Measurements from ENCODE around the gene ALDH1A1.

ALDH1A1 gene

DNA sequence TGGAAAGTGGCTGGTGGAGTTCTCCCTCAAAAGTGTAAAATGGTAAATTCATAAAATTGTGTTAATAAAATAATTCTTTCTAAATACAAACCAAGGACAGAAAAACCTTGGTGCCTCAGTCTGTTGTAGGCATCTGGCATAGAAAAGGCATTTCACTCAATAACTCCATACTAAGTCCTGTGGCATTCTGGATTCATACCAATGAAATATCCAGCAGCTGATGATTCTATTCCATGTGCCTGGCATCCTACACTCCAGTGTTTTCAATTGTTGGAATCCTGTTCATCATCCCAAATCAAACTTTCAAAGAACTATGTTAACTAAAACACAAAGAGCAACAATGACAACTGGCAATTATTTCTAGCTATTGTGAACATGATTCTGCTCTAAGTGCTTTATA, 21.6 kb upstream of the ALDH1A1 start:
- Histone ChIP-seq H3K27ac (ENCODE audit: low read length) (no peak overlapping the region), H3K4me1 (ENCODE audit: control insufficient read depth, low read depth, low read length) (no peaks in the 10 kb centered on the region), H3K4me3 (ENCODE audit: low read length) (no peak overlapping the region), H3K36me3 (ENCODE audit: control insufficient read depth, low read depth, low read length) (no peaks in the 10 kb centered on the region), H3K9ac (ENCODE audit: low read length) (no peak overlapping the region), H3K9me3 (ENCODE audit: control insufficient read depth, low read depth, low read length) (no peaks in the 10 kb centered on the region), H3K27me3 (ENCODE audit: control insufficient read depth, insufficient read depth, low read length) (no peaks in the 10 kb centered on the region)

DNA sequence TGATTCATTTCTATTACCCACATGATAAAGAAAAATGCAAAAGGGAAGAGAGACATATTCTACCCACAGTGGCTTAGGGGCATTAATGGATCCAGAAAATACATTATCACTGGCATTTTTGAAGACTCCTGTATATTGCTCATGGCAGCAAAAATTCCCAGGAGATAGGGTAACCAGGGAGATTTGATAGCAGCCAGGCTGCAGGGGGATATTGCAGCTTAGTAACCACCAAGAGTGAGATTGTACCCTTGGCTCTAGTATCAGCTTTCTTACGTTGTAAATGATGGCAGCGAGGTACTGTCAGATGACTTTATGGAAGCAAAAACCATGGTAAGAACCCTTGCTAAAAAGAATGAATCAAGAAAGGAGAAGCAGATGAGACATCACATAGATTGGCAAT, 19.8 kb upstream of the ALDH1A1 start:
- no peaks in the 10 kb centered on the region for H3K9me3 ChIP-seq (ENCODE audit: control insufficient read depth, low read depth, low read length)
- no peak overlapping the region for H3K9ac ChIP-seq (ENCODE audit: low read length)
- no peak overlapping the region for H3K27ac ChIP-seq (ENCODE audit: low read length)

GRCh38 chr9:72971411-72971810, 18.6 kb upstream of the ALDH1A1 start:
- Histone ChIP-seq H3K9ac (ENCODE audit: low read length) (no peak overlapping the region), H3K9me3 (ENCODE audit: control insufficient read depth, low read depth, low read length) (no peaks in the 10 kb centered on the region), H3K4me3 (ENCODE audit: low read length) (no peak overlapping the region), H3K36me3 (ENCODE audit: control insufficient read depth, low read depth, low read length) (no peaks in the 10 kb centered on the region), H3K27ac (ENCODE audit: low read length) (no peak overlapping the region), H3K4me1 (ENCODE audit: control insufficient read depth, low read depth, low read length) (no peaks in the 10 kb centered on the region), H3K27me3 (ENCODE audit: control insufficient read depth, insufficient read depth, low read length) (no peaks in the 10 kb centered on the region)

More for the DNA sequence above, 19.8 kb upstream of the ALDH1A1 start:
- no peak overlapping the region for H3K4me3 ChIP-seq (ENCODE audit: low read length)
- no peaks in the 10 kb centered on the region for H3K4me1 ChIP-seq (ENCODE audit: control insufficient read depth, low read depth, low read length)
- H3K27me3 ChIP-seq (ENCODE audit: control insufficient read depth, insufficient read depth, low read length): no peaks in the 10 kb centered on the region
- no peaks in the 10 kb centered on the region for H3K36me3 ChIP-seq (ENCODE audit: control insufficient read depth, low read depth, low read length)

- Histone ChIP-seq H3K9me3 (ENCODE audit: control insufficient read depth, low read depth, low read length) (no peaks in the 10 kb centered on the region), H3K27ac (ENCODE audit: low read length) (no peak overlapping the region), H3K36me3 (ENCODE audit: control insufficient read depth, low read depth, low read length) (no peaks in the 10 kb centered on the region), H3K4me1 (ENCODE audit: control insufficient read depth, low read depth, low read length) (peaks cover 4% of the 10 kb centered on the region), H3K9ac (ENCODE audit: low read length) (no peak overlapping the region), H3K27me3 (ENCODE audit: control insufficient read depth, insufficient read depth, low read length) (no peaks in the 10 kb centered on the region), H3K4me3 (ENCODE audit: low read length) (no peak overlapping the region)
Measured at GRCh38 chr9:72960446-72960845, 7.6 kb upstream of the ALDH1A1 start.

GRCh38 chr9:72958485-72959281, 5.8 kb upstream of the ALDH1A1 start:
- no peaks in the 10 kb centered on the region for H3K9me3 ChIP-seq (ENCODE audit: control insufficient read depth, low read depth, low read length)
- H3K9ac ChIP-seq (ENCODE audit: low read length): no peak overlapping the region
- H3K4me1 ChIP-seq (ENCODE audit: control insufficient read depth, low read depth, low read length): peaks cover 4% of the 10 kb centered on the region
- no peak overlapping the region for H3K4me3 ChIP-seq (ENCODE audit: low read length)
- no peaks in the 10 kb centered on the region for H3K36me3 ChIP-seq (ENCODE audit: control insufficient read depth, low read depth, low read length)
- no peak overlapping the region for H3K27ac ChIP-seq (ENCODE audit: low read length)
- H3K27me3 ChIP-seq (ENCODE audit: control insufficient read depth, insufficient read depth, low read length): no peaks in the 10 kb centered on the region

DNA sequence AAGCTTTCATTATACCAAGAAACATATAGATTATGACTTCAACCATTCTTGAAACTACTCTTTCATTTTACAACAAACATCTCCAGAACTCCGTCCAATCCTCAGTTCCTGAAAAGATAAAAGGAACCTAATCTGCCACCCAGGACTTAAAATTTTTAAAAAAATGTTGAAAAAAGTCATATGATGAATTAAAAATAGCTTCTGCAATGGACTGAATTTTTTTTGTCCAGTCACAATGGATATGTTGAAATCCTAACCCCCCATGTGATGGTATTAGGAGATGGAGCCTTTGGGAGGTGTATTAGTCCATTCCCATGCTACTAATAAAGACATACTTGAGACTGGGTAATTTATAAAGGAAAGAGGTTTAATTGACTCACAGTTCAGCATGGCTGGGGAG, 2.7 kb upstream of the ALDH1A1 start:
- Histone ChIP-seq H3K9me3 (ENCODE audit: control insufficient read depth, low read depth, low read length) (no peaks in the 10 kb centered on the region), H3K36me3 (ENCODE audit: control insufficient read depth, low read depth, low read length) (no peaks in the 10 kb centered on the region), H3K9ac (ENCODE audit: low read length) (no peak overlapping the region), H3K27ac (ENCODE audit: low read length) (no peak overlapping the region), H3K4me1 (ENCODE audit: control insufficient read depth, low read depth, low read length) (peaks cover 13% of the 10 kb centered on the region), H3K4me3 (ENCODE audit: low read length) (no peak overlapping the region), H3K27me3 (ENCODE audit: control insufficient read depth, insufficient read depth, low read length) (no peaks in the 10 kb centered on the region)

DNA sequence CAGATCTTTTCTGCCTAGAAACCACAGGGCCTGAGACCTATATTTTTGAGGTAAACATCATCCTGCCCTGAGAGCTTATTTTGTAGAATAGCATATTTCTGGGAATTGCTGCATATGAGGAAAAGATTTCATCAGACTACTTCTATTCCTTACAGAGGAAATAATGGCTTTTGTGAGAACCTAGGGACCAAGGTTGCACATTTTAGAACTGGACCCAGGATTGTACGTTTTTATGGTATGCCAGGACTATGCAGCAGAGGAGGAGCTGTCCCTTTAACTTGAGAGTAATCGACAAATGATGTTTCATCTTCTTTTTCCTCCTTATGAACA, 2.2 kb upstream of the ALDH1A1 start:
- Histone ChIP-seq H3K27me3 (ENCODE audit: control insufficient read depth, insufficient read depth, low read length) (no peaks in the 10 kb centered on the region), H3K27ac (ENCODE audit: low read length) (no peak overlapping the region), H3K9ac (ENCODE audit: low read length) (no peak overlapping the region), H3K36me3 (ENCODE audit: control insufficient read depth, low read depth, low read length) (no peaks in the 10 kb centered on the region), H3K4me3 (ENCODE audit: low read length) (no peak overlapping the region), H3K4me1 (ENCODE audit: control insufficient read depth, low read depth, low read length) (peaks cover 13% of the 10 kb centered on the region), H3K9me3 (ENCODE audit: control insufficient read depth, low read depth, low read length) (no peaks in the 10 kb centered on the region)

DNA sequence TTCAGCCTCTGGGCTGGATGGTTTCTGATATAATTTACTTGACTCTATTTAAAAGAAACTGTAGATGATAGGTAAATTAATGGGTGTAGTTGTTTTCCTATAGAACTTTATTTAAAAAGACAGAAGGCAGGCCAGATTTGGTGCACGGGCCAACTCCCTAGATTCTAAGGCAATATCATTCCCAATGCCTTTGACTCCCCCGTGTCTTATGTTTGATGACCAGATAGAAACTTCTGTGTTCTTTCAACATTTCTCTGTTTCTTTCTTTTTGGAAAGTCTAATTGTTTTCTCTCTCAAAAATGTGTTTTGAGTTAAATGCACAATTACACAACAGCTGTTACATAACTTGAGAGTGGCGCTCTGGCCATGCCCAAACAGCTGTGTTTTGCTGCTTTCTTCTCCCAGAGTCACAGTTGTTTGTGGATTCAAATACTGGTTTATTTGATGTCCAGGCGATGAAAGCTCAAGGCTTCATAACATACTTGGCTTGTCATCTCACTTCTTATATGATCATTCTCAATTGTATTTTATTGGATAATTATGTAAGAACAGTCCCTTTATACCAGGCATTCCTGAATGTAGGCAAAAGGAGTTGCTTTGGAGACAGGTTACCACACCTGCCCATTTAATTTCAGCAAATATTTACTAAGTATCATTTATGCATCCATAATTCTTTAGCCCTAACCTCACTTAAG, 1.7 kb upstream of the ALDH1A1 start:
- Histone ChIP-seq H3K9ac (ENCODE audit: low read length) (no peak overlapping the region), H3K4me1 (ENCODE audit: control insufficient read depth, low read depth, low read length) (peaks cover 13% of the 10 kb centered on the region), H3K36me3 (ENCODE audit: control insufficient read depth, low read depth, low read length) (no peaks in the 10 kb centered on the region), H3K27me3 (ENCODE audit: control insufficient read depth, insufficient read depth, low read length) (no peaks in the 10 kb centered on the region), H3K27ac (ENCODE audit: low read length) (no peak overlapping the region), H3K9me3 (ENCODE audit: control insufficient read depth, low read depth, low read length) (no peaks in the 10 kb centered on the region), H3K4me3 (ENCODE audit: low read length) (no peak overlapping the region)

DNA sequence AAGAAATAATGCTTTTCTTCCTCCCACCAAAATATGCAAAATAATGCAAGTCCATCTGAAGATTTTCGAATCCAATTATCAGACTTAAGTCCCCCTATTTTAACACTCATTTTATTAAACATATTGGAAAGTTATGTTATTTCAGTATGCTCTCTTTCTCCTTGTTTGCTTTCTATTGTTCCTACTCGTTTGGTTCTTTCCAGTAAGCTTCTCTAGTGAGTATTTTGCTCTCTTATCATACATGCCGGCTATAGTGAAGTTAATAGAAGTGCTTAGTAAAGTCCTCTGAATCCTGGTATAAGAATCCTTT, 517 bp downstream of the ALDH1A1 start:
- H3K9ac ChIP-seq (ENCODE audit: low read length): no peak overlapping the region
- H3K27ac ChIP-seq (ENCODE audit: low read length): no peak overlapping the region
- no peak overlapping the region for H3K4me3 ChIP-seq (ENCODE audit: low read length)

GRCh38 chr9:72951520-72952380, 1.1 kb downstream of the ALDH1A1 start:
- Histone ChIP-seq H3K9me3 (ENCODE audit: control insufficient read depth, low read depth, low read length) (no peaks in the 10 kb centered on the region), H3K36me3 (ENCODE audit: control insufficient read depth, low read depth, low read length) (no peaks in the 10 kb centered on the region), H3K4me3 (ENCODE audit: low read length) (no peak overlapping the region), H3K27me3 (ENCODE audit: control insufficient read depth, insufficient read depth, low read length) (no peaks in the 10 kb centered on the region), H3K27ac (ENCODE audit: low read length) (no peak overlapping the region), H3K9ac (ENCODE audit: low read length) (no peak overlapping the region), H3K4me1 (ENCODE audit: control insufficient read depth, low read depth, low read length) (peaks cover 9% of the 10 kb centered on the region)

More for the DNA sequence above, 517 bp downstream of the ALDH1A1 start:
- Histone ChIP-seq H3K36me3 (ENCODE audit: control insufficient read depth, low read depth, low read length) (no peaks in the 10 kb centered on the region), H3K27me3 (ENCODE audit: control insufficient read depth, insufficient read depth, low read length) (no peaks in the 10 kb centered on the region), H3K4me1 (ENCODE audit: control insufficient read depth, low read depth, low read length) (peaks cover 9% of the 10 kb centered on the region), H3K9me3 (ENCODE audit: control insufficient read depth, low read depth, low read length) (no peaks in the 10 kb centered on the region)

GRCh38 chr9:72950875-72951442, 1.9 kb downstream of the ALDH1A1 start:
- H3K9me3 ChIP-seq (ENCODE audit: control insufficient read depth, low read depth, low read length): no peaks in the 10 kb centered on the region
- H3K27me3 ChIP-seq (ENCODE audit: control insufficient read depth, insufficient read depth, low read length): no peaks in the 10 kb centered on the region
- no peak overlapping the region for H3K4me3 ChIP-seq (ENCODE audit: low read length)
- no peaks in the 10 kb centered on the region for H3K36me3 ChIP-seq (ENCODE audit: control insufficient read depth, low read depth, low read length)
- H3K9ac ChIP-seq (ENCODE audit: low read length): no peak overlapping the region
- no peak overlapping the region for H3K27ac ChIP-seq (ENCODE audit: low read length)
- H3K4me1 ChIP-seq (ENCODE audit: control insufficient read depth, low read depth, low read length): peaks cover 9% of the 10 kb centered on the region

All from iPS-18a (cell line).